Endothelial cell (in vitro differentiated cells): ENCODE data around the gene CDH24. TPM values are rescaled to one million over a fixed set of nuclear protein-coding genes. Genes with fewer than 3 reads are reported as not detected.

Source experiments
- DNase-seq: peaks from one replicate; pipeline ENCODE4 v3.0.0; 2021; ENCODE audit warnings: low spot score
- H3K27ac Mint-ChIP-seq: one replicate; pipeline ENCODE4 v1.8.0; 2021; ENCODE audit warnings: mixed read lengths, inconsistent platforms; ENCODE audit not compliant: unreplicated experiment
- H3K27me3 Mint-ChIP-seq: one replicate; pipeline ENCODE4 v1.8.0; 2021; ENCODE audit warnings: mild to moderate bottlenecking, moderate library complexity, mixed read lengths, inconsistent platforms; ENCODE audit not compliant: unreplicated experiment
- H3K36me3 Mint-ChIP-seq: one replicate; pipeline ENCODE4 v1.8.0; 2021; ENCODE audit warnings: mild to moderate bottlenecking, low read depth, mixed read lengths, inconsistent platforms; ENCODE audit not compliant: unreplicated experiment
- H3K4me1 Mint-ChIP-seq: one replicate; pipeline ENCODE4 v1.8.0; 2021; ENCODE audit warnings: mild to moderate bottlenecking, mixed read lengths, inconsistent platforms; ENCODE audit not compliant: unreplicated experiment
- H3K4me3 Mint-ChIP-seq: one replicate; pipeline ENCODE4 v1.8.0; 2021; ENCODE audit warnings: mild to moderate bottlenecking, mixed read lengths, inconsistent platforms; ENCODE audit not compliant: unreplicated experiment
- H3K9me3 Mint-ChIP-seq: one replicate; pipeline ENCODE4 v1.8.0; 2021; ENCODE audit warnings: mixed read lengths, inconsistent platforms; ENCODE audit not compliant: unreplicated experiment
- CTCF ChIP-seq: fragments of 200-600 bp; sonication (generic); IDR thresholded peaks from one replicate; pipeline ENCODE4 v1.5.0; 2021; ENCODE audit warnings: antibody characterized with exemption; ENCODE audit not compliant: unreplicated experiment
- long read RNA-seq: library from polyadenylated mRNA; unstranded; transcript quantifications from one replicate; pipeline ENCODE4 v2.0.0, GENCODE V29; 2020; ENCODE audit not compliant: unreplicated experiment
- total RNA-seq: library from RNA; stranded (reverse); fragmentation: NEBNext Ultra II Directional; extraction: Animal tissue kit (Norgen Biotek cat#: 25700); gene quantifications from one replicate; pipeline ENCODE4 v1.2.1, GENCODE V29; 2021; ENCODE audit not compliant: unreplicated experiment

Gene CDH24
- total RNA-seq = 13.6 TPM
- long read RNA-seq = 0 reads

GRCh38 chr14:23056956-23057756 lies at the start of gene CDH24:
TSS of gene CDH24 (minus strand) at chr14:23057520. CDS start at chr14:23055733, 1,787 bp downstream.
- peak; percentile 71 for DNase-seq
- Mint-ChIP-seq H3K9me3 (no peaks in the 10 kb centered on the region), H3K4me3 (peak within 1 kb of the TSS; percentile 91), H3K4me1 (peaks cover 15% of the 10 kb centered on the region), H3K27ac (peak within 1 kb of the TSS; percentile 55), H3K27me3 (peaks cover 6% of the 10 kb centered on the region), H3K36me3 (peaks cover 15% of the 10 kb centered on the region)
- TF ChIP-seq CTCF = no peak

GRCh38 chr14:23106747-23107045 lies 49.4 kb upstream of the CDH24 start:
- H3K36me3 Mint-ChIP-seq = peaks cover 4% of the 10 kb centered on the region
- H3K27me3 Mint-ChIP-seq = peaks cover 10% of the 10 kb centered on the region
- no peaks in the 10 kb centered on the region for H3K9me3 Mint-ChIP-seq
- no peak for DNase-seq
- TF ChIP-seq CTCF = no peak
- H3K4me1 Mint-ChIP-seq = peaks cover 28% of the 10 kb centered on the region
- peak overlapping the region; percentile 75 for H3K27ac Mint-ChIP-seq
- H3K4me3 Mint-ChIP-seq = no peak overlapping the region

GRCh38 chr14:23105348-23105824 lies 48.1 kb upstream of the CDH24 start:
- H3K9me3 Mint-ChIP-seq = no peaks in the 10 kb centered on the region
- DNase-seq = no peak
- H3K27ac Mint-ChIP-seq = peak overlapping the region; percentile 45
- no peak for TF ChIP-seq CTCF
- H3K27me3 Mint-ChIP-seq = peaks cover 10% of the 10 kb centered on the region
- peaks cover 8% of the 10 kb centered on the region for H3K36me3 Mint-ChIP-seq
- no peak overlapping the region for H3K4me3 Mint-ChIP-seq
- peaks cover 35% of the 10 kb centered on the region for H3K4me1 Mint-ChIP-seq

- peaks cover 8% of the 10 kb centered on the region for H3K36me3 Mint-ChIP-seq
- H3K4me1 Mint-ChIP-seq = peaks cover 35% of the 10 kb centered on the region
- DNase-seq = no peak
- H3K4me3 Mint-ChIP-seq = peak within 1 kb of the TSS; percentile 70
- H3K27me3 Mint-ChIP-seq = peaks cover 10% of the 10 kb centered on the region
- peak within 1 kb of the TSS; percentile 45 for H3K27ac Mint-ChIP-seq
- no peak for TF ChIP-seq CTCF
- no peaks in the 10 kb centered on the region for H3K9me3 Mint-ChIP-seq
These were observed 47.4 kb upstream of the CDH24 start, which contains the start of gene CIROP for GRCh38 chr14:23104591-23105347. TSS of gene CIROP (minus strand) at chr14:23104989. CDS start at chr14:23104920, 69 bp downstream.
